Upper lobe of left lung (tissue), 4 donors: ENCODE results near the gene EXOC6B.

Experiments
- POLR2A ChIP-seq, 4 donors: fragments of 450-650 bp; IDR thresholded peaks; one replicate each; pipeline ENCODE4 v1.5.1; 2016 to 2017; ENCODE audit warnings: antibody characterized with exemption in 4 of 4, mild to moderate bottlenecking in 2 of 4
- POLR2AphosphoS5 ChIP-seq, 2 donors: sonication (generic); formaldehyde crosslinking; IDR thresholded peaks; one replicate each; pipeline ENCODE4 v1.5.1; 2017; ENCODE audit warnings: antibody characterized with exemption in 2 of 2
- TF ChIP-seq, protein P1 (sequence below), 6 experiments: fragments of 450-650 bp in 4 of 6; fragments of 200-600 bp in 2 of 6; sonication (generic) in 2 of 6; IDR thresholded peaks; one replicate each; pipeline ENCODE4 v1.5.1; 2016 to 2019; ENCODE audit warnings: antibody characterized with exemption in 6 of 6

DNA sequence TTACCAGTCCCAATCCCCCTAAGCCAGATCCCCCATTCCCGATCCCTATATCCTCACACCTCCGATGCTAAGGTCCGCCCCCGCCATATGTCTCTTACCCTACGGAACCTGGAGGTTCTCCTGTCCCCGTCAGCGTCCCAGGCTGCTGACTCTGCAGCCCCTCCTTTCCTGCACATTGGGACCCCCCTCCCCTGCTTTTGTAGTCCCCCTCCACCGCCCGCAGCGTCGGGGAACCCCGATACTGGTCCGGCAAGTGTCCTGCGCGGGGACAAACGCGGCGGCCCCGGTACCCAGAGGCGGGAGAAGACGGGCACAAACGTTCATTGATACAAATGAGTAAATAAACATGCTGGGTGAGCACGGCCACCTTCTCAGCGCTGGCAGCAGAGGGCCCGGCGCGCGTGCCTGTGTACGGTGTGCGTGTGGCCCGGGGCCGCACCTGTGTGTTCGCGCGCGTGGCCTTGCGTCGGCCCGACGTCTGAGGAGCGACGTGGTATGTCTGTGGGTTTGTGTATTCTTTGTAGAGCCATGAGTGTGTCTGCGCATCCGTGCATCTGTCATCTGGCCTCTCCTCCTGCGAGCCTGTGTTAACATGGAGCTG lies 676.2 kb downstream of the EXOC6B start:
- no peak for TF ChIP-seq POLR2A (IDR thresholded peaks at IDR 0.05)
- TF ChIP-seq, protein P1, sequence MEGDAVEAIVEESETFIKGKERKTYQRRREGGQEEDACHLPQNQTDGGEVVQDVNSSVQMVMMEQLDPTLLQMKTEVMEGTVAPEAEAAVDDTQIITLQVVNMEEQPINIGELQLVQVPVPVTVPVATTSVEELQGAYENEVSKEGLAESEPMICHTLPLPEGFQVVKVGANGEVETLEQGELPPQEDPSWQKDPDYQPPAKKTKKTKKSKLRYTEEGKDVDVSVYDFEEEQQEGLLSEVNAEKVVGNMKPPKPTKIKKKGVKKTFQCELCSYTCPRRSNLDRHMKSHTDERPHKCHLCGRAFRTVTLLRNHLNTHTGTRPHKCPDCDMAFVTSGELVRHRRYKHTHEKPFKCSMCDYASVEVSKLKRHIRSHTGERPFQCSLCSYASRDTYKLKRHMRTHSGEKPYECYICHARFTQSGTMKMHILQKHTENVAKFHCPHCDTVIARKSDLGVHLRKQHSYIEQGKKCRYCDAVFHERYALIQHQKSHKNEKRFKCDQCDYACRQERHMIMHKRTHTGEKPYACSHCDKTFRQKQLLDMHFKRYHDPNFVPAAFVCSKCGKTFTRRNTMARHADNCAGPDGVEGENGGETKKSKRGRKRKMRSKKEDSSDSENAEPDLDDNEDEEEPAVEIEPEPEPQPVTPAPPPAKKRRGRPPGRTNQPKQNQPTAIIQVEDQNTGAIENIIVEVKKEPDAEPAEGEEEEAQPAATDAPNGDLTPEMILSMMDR (IDR thresholded peaks at IDR 0.05) = no peak
- TF ChIP-seq POLR2AphosphoS5 (IDR thresholded peaks at IDR 0.05) = no peak
